ENCODE measurements around the gene MED13L. TPM values are rescaled to one million over a fixed set of nuclear protein-coding genes. Genes with fewer than 3 reads are reported as not detected.

The MED13L gene
- total and polyA plus RNA-seq, 3 donors from 2014 or later = 56.4 to 173 (median 133) TPM

DNA sequence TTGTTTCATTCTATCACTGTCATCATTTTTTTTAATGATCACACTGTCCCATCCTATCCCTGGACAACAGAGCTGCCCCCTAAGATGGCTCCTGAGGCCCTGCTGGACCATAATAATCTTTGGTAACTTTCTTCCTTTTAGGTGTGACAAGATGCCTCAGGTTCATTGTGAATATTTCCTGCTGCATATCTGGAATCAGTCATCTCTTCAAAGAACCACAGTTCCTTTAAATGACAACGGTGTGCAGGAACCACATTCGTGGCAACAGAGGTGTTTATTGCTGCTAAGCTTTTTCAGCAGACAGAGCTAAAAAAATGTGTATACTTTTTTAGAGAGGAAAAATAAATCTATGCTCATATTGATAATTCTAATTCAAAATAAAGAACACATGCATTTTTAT lies 312.9 kb downstream of the MED13L start:
- H3K4me3 ChIP-seq = no peak overlapping the region

DNA sequence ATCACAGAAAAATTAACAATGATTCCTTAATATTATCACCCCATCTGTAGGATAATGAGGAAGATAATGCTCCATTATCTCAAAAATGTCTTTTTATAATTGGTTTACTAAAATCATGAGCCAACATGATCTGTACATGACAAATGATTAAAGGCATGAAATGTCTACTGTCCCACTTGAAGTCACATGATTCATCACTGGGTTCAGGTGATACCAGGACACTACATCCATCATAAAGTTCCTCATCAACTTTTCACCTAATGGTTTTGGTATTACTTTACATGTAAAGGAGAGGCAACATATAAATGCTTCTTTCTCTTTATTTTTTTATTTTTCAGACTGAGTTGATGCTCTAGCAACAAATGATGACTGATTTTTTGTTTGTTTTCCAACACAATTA lies 313.3 kb downstream of the MED13L start:
- no peak overlapping the region for H3K4me3 ChIP-seq
- H3K9me3 ChIP-seq = no peaks in the 10 kb centered on the region
- no peak overlapping the region for H3K27ac ChIP-seq
- H3K4me1 ChIP-seq = no peaks in the 10 kb centered on the region
- no peaks in the 10 kb centered on the region for H3K27me3 ChIP-seq
- DNase-seq = no peak
- TF ChIP-seq POLR2A (IDR thresholded peaks at IDR 0.05) = no peak
- TF ChIP-seq, protein P1, sequence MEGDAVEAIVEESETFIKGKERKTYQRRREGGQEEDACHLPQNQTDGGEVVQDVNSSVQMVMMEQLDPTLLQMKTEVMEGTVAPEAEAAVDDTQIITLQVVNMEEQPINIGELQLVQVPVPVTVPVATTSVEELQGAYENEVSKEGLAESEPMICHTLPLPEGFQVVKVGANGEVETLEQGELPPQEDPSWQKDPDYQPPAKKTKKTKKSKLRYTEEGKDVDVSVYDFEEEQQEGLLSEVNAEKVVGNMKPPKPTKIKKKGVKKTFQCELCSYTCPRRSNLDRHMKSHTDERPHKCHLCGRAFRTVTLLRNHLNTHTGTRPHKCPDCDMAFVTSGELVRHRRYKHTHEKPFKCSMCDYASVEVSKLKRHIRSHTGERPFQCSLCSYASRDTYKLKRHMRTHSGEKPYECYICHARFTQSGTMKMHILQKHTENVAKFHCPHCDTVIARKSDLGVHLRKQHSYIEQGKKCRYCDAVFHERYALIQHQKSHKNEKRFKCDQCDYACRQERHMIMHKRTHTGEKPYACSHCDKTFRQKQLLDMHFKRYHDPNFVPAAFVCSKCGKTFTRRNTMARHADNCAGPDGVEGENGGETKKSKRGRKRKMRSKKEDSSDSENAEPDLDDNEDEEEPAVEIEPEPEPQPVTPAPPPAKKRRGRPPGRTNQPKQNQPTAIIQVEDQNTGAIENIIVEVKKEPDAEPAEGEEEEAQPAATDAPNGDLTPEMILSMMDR (IDR thresholded peaks at IDR 0.05) = no peak
- H3K36me3 ChIP-seq (ENCODE audit: low read depth, missing control alignments) = no peaks in the 10 kb centered on the region
- intact Hi-C loops (cut with DNase I; ENCODE audit: low total_unique reads) = no loop called here

More for the DNA sequence above, 312.9 kb downstream of the MED13L start:
- Histone ChIP-seq H3K27ac (no peak overlapping the region), H3K36me3 (ENCODE audit: low read depth, missing control alignments) (no peaks in the 10 kb centered on the region), H3K27me3 (no peaks in the 10 kb centered on the region), H3K4me1 (no peaks in the 10 kb centered on the region), H3K9me3 (no peaks in the 10 kb centered on the region)
- TF ChIP-seq, protein P1 (IDR thresholded peaks at IDR 0.05) = no peak
- TF ChIP-seq POLR2A (IDR thresholded peaks at IDR 0.05) = no peak
- intact Hi-C loops (cut with DNase I; ENCODE audit: low total_unique reads) = no loop called here
- 87 to 92% methylated on average over 2 of the region's 2 CpGs for WGBS, 2 donors
- no peak for DNase-seq

DNA sequence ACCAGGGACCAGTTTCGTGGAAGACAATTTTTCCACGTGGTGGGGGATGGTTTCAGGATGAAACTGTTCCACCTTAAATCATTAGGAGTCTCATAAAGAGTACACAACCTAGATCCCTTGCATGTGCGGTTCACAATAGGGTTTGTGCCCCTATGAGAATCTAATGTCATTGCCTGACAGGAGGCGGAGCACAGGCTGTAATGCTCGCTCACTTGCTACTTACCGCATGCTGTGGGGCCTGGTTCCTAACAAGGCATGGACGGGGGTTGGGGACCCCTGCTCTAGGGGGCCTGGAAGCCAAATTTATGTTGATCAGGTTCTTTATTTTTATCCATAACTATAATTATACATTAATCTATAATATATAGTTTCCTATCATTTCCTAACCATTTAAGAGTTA lies 315.3 kb downstream of the MED13L start:
- Histone ChIP-seq H3K4me3 (no peak overlapping the region), H3K27ac (no peak overlapping the region), H3K4me1 (no peaks in the 10 kb centered on the region), H3K36me3 (ENCODE audit: low read depth, missing control alignments) (no peaks in the 10 kb centered on the region), H3K9me3 (no peaks in the 10 kb centered on the region), H3K27me3 (no peaks in the 10 kb centered on the region)
- no peak for DNase-seq
- intact Hi-C loops (cut with DNase I; ENCODE audit: low total_unique reads) = no loop called here
- TF ChIP-seq POLR2A (IDR thresholded peaks at IDR 0.05) = no peak
- TF ChIP-seq, protein P1 (IDR thresholded peaks at IDR 0.05) = no peak
- 72 to 80% methylated on average over 6 to 7 of the region's 7 CpGs for WGBS, 2 donors

DNA sequence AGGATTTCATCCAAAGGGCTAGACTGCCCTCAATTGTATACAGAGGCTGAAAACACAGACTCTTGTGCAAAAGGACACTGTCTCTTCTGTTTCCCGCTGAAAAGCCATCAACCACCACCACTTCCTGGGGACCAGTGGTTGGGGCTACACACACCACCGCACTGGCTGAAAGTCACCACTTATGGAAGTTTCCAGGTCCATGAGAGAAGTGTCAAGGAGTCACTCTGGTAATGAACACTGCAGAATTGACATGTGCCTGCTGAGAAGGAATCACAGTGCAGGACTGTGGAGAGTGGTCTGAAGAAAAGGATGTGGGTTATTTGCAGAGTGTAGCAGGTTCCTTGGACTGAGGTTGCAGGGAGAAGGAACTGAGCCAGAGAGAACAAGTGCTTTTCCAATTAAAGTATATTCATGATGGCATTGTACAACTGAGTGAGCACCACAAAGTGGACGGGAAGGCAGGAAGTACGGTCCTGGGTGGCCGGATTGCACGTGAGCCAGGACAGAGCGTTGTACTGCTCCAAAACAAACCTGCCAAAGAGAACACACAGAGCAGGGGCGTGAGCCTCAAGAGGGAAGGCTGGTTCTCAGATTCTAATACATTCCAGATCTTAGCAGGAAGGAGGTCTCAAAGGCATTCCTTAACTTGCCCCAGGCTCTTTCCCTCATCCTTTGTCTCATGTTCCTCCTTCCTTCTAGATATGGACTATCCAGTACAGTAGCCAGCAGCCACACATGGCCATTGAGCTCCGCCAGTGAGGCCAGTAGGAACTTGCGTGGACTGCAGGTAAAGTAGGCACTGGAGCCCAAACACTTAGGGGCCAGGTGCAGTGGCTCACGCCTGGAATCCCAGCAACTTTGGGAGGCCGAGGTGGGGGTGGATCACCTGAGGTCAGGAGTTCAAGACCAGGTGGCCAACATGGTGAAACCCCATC lies 316.4 kb downstream of the MED13L start:
- DNase-seq = no peak
- intact Hi-C loops (cut with DNase I; ENCODE audit: low total_unique reads) = no loop called here
- H3K4me1 ChIP-seq = no peaks in the 10 kb centered on the region
- WGBS, 2 donors = 80 to 85% methylated on average over 11 to 12 of the region's 12 CpGs
- no peaks in the 10 kb centered on the region for H3K36me3 ChIP-seq (ENCODE audit: low read depth, missing control alignments)
- H3K27ac ChIP-seq = no peak overlapping the region
- TF ChIP-seq POLR2A (IDR thresholded peaks at IDR 0.05) = no peak
- TF ChIP-seq, protein P1 (IDR thresholded peaks at IDR 0.05) = no peak
- no peaks in the 10 kb centered on the region for H3K27me3 ChIP-seq
- no peak overlapping the region for H3K4me3 ChIP-seq
- no peaks in the 10 kb centered on the region for H3K9me3 ChIP-seq

All from testis (tissue), 3 donors.